Activated CD8-positive, alpha-beta memory T cell treated with anti-CD3 and anti-CD28 coated beads, Interleukin-2, amount 50 U/mL, for 1 hour (primary cell): ENCODE data around the gene AKR1C1.
"Not testable (repeated sequence)": the region's sequence is repeated elsewhere in the genome, so short reads cannot be mapped to it uniquely, and the experiment has no call there.

Experiments used
- DNase-seq: peaks from one replicate; pipeline ENCODE4 v3.0.0-alpha.2; 2020; ENCODE audit errors: extremely low read depth

AKR1C1 gene

GRCh38 chr10:5018671-5019277 is 55.6 kb downstream of the AKR1C1 start:
- not testable (repeated sequence) for DNase-seq

- DNase-seq: not testable (repeated sequence)
These were observed 56.8 kb downstream of the AKR1C1 start for GRCh38 chr10:5019770-5020612.

- not testable (repeated sequence) for DNase-seq
These were observed 58.5 kb downstream of the AKR1C1 start for GRCh38 chr10:5021624-5022290.

GRCh38 chr10:5023177-5023805 is 60.1 kb downstream of the AKR1C1 start:
- no peak for DNase-seq

- not testable (repeated sequence) for DNase-seq
These were observed 62.3 kb downstream of the AKR1C1 start for GRCh38 chr10:5025461-5025881.

GRCh38 chr10:5030989-5031388 is 67.8 kb downstream of the AKR1C1 start:
- DNase-seq: no peak

GRCh38 chr10:5031588-5031987 is 68.4 kb downstream of the AKR1C1 start:
- not testable (repeated sequence) for DNase-seq

- not testable (repeated sequence) for DNase-seq
These were observed 69.2 kb downstream of the AKR1C1 start for GRCh38 chr10:5032444-5032843.
